HepG2 (cell line): ENCODE data around the gene SEMA5B. TPM values are rescaled to one million over a fixed set of nuclear protein-coding genes. Genes with fewer than 3 reads are reported as not detected.

Experiments
- MEIS2 ChIP-seq: sonication (generic); formaldehyde crosslinking; IDR thresholded peaks from 2 replicates; pipeline ENCODE4 v1.9.0; 2021; ENCODE audit warnings: mild to moderate bottlenecking, missing genetic modification reagents
- PITX1 ChIP-seq: sonication (generic); formaldehyde crosslinking; IDR thresholded peaks from 2 replicates; pipeline ENCODE4 v1.5.1; 2020; ENCODE audit warnings: mild to moderate bottlenecking, missing genetic modification reagents
- RARA ChIP-seq: IDR thresholded peaks from 2 replicates; pipeline ENCODE4 v1.6.1; 2016; ENCODE audit warnings: missing genetic modification reagents, missing compliant biosample characterization
- REPIN1 ChIP-seq: sonication (generic); formaldehyde crosslinking; IDR thresholded peaks from 2 replicates; pipeline ENCODE4 v1.8.0; 2022; ENCODE audit warnings: missing genetic modification reagents, low read depth, mild to moderate bottlenecking, borderline replicate concordance
- RFXANK ChIP-seq: IDR thresholded peaks from 2 replicates; pipeline ENCODE4 v1.6.1; 2016
- RXRA ChIP-seq: sonication (generic); formaldehyde crosslinking; IDR thresholded peaks from 2 replicates; pipeline ENCODE4 v1.5.1; 2020; ENCODE audit warnings: missing genetic modification reagents
- SMAD3 ChIP-seq: sonication (generic); formaldehyde crosslinking; IDR thresholded peaks from 2 replicates; pipeline ENCODE4 v1.4.0; 2020; ENCODE audit warnings: missing genetic modification reagents
- ZNF121 ChIP-seq: sonication (generic); formaldehyde crosslinking; IDR thresholded peaks from 2 replicates; pipeline ENCODE4 v1.5.0; 2020; ENCODE audit warnings: mild to moderate bottlenecking, missing genetic modification reagents
- ZNF136 ChIP-seq: sonication (generic); formaldehyde crosslinking; IDR thresholded peaks from 2 replicates; pipeline ENCODE4 v1.8.1; 2022; ENCODE audit warnings: low read depth, mild to moderate bottlenecking, moderate library complexity, missing genetic modification reagents
- ZNF292 ChIP-seq: sonication (generic); formaldehyde crosslinking; IDR thresholded peaks from 2 replicates; pipeline ENCODE4 v1.8.1; 2022; ENCODE audit warnings: mild to moderate bottlenecking, low read depth, missing genetic modification reagents, borderline replicate concordance
- ZNF30 ChIP-seq: sonication (generic); formaldehyde crosslinking; IDR thresholded peaks from 2 replicates; pipeline ENCODE4 v1.5.0; 2020; ENCODE audit warnings: mild to moderate bottlenecking, missing genetic modification reagents
- ZNF414 ChIP-seq: sonication (generic); formaldehyde crosslinking; IDR thresholded peaks from 2 replicates; pipeline ENCODE4 v1.5.0; 2020; ENCODE audit warnings: missing genetic modification reagents
- ZNF609 ChIP-seq: sonication (generic); formaldehyde crosslinking; IDR thresholded peaks from 2 replicates; pipeline ENCODE4 v1.4.0; 2020; ENCODE audit warnings: mild to moderate bottlenecking, missing genetic modification reagents, borderline replicate concordance
- ZNF747 ChIP-seq: sonication (generic); formaldehyde crosslinking; IDR thresholded peaks from 2 replicates; pipeline ENCODE4 v1.8.1; 2023; ENCODE audit warnings: missing genetic modification reagents, mild to moderate bottlenecking, borderline replicate concordance
- ZNF776 ChIP-seq: sonication (generic); formaldehyde crosslinking; IDR thresholded peaks from 2 replicates; pipeline ENCODE4 v1.4.0; 2020; ENCODE audit warnings: mild to moderate bottlenecking, missing genetic modification reagents
- ZNF788 ChIP-seq: sonication (generic); formaldehyde crosslinking; IDR thresholded peaks from 2 replicates; pipeline ENCODE4 v1.5.0; 2020; ENCODE audit warnings: mild to moderate bottlenecking, missing genetic modification reagents, borderline replicate concordance
- ZNF792 ChIP-seq: IDR thresholded peaks from 2 replicates; pipeline ENCODE4 v1.6.1; 2016
- ZSCAN20 ChIP-seq: sonication (generic); formaldehyde crosslinking; IDR thresholded peaks from 2 replicates; pipeline ENCODE4 v1.4.0; 2020; ENCODE audit warnings: missing genetic modification reagents, mild to moderate bottlenecking, borderline replicate concordance
- ZSCAN29 ChIP-seq: sonication (generic); formaldehyde crosslinking; conservative IDR thresholded peaks from 2 replicates; pipeline ENCODE4 v1.4.0; 2020; ENCODE audit warnings: mild to moderate bottlenecking, missing genetic modification reagents
- polyA plus RNA-seq, 8 experiments: library from polyadenylated mRNA; depleted of rRNA in 3 of 8; stranded (reverse) in 7 of 8; unstranded in 1 of 8; fragments of >200 nt; fragmentation: Illumina TruSeq in 4 of 8; extraction: Trizol in 4 of 8; gene quantifications; 2 replicates each; pipeline versions ENCODE4 v1.2.1 to v1.2.3, GENCODE V29; 2011 to 2016; ENCODE audit warnings: low read depth in 4 of 8, missing spikeins in 1 of 8, mixed read lengths in 1 of 8; ENCODE audit not compliant: insufficient read depth in 1 of 8
- total RNA-seq, 5 experiments: library from RNA; depleted of rRNA; stranded (reverse); fragments of >200 nt; fragmentation: Illumina TruSeq; extraction: Trizol; gene quantifications; 2 replicates each; pipeline ENCODE4 v1.2.3, GENCODE V29; 2016; ENCODE audit warnings: low read depth in 1 of 5
- TF ChIP-seq, protein P1 (sequence below): IDR thresholded peaks from 2 replicates; pipeline ENCODE4 v1.6.1; 2016; ENCODE audit warnings: missing compliant biosample characterization, missing genetic modification reagents, borderline replicate concordance

Gene SEMA5B
- total and polyA plus RNA-seq, 2 of the 13 experiments (the other 11 are each of a cell fraction or from before 2014, with no cell fraction given), result not detected

- TF ChIP-seq ZNF609 (CRISPR knock-in tag) (peak; percentile 23; the same call in 1 of the 2 replicates), PITX1 (CRISPR knock-in tag) (peak; percentile 82), ZNF747 (CRISPR knock-in tag) (no peak), ZNF414 (CRISPR knock-in tag) (peak; percentile 72), REPIN1 (CRISPR knock-in tag) (peak; percentile 57; the same call in 1 of the 2 replicates), RXRA (CRISPR knock-in tag) (peak; percentile 84), ZNF30 (CRISPR knock-in tag) (peak; percentile 29; the same call in 1 of the 2 replicates), ZNF292 (CRISPR knock-in tag) (peak; percentile 74; the same call in 1 of the 2 replicates), RARA (CRISPR knock-in tag) (peak; percentile 84), ZSCAN20 (CRISPR knock-in tag) (no peak), SMAD3 (0 out of 2 replicates have a peak, but pooled peaks have one; percentile 59), ZNF792 (CRISPR knock-in tag) (no peak), ZSCAN29 (no peak), ZNF121 (CRISPR knock-in tag) (0 out of 2 replicates have a peak, but pooled peaks have one; percentile 22), ZNF788 (CRISPR knock-in tag) (peak; percentile 32; the same call in 1 of the 2 replicates), RFXANK (CRISPR knock-in tag) (no peak), ZNF136 (CRISPR knock-in tag) (no peak), MEIS2 (CRISPR knock-in tag) (peak; percentile 58; the same call in 1 of the 2 replicates), ZNF776 (CRISPR knock-in tag) (no peak)
- TF ChIP-seq, protein P1, sequence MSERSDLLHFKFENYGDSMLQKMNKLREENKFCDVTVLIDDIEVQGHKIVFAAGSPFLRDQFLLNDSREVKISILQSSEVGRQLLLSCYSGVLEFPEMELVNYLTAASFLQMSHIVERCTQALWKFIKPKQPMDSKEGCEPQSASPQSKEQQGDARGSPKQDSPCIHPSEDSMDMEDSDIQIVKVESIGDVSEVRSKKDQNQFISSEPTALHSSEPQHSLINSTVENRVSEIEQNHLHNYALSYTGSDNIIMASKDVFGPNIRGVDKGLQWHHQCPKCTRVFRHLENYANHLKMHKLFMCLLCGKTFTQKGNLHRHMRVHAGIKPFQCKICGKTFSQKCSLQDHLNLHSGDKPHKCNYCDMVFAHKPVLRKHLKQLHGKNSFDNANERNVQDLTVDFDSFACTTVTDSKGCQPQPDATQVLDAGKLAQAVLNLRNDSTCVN, result peak; percentile 35; the same call in 1 of the 2 replicates
Observed at GRCh38 chr3:122893754-122894668, 133.6 kb downstream of the SEMA5B start (continued).
